ENCODE measurements around the gene CLPSL1.

The CLPSL1 gene

GRCh38 chr6:35794536-35795452 lies 14.0 kb downstream of the CLPSL1 start:
- in situ Hi-C loops (cut with MboI; ENCODE audit: low sequenced_read_pairs), result no loop called here

DNA sequence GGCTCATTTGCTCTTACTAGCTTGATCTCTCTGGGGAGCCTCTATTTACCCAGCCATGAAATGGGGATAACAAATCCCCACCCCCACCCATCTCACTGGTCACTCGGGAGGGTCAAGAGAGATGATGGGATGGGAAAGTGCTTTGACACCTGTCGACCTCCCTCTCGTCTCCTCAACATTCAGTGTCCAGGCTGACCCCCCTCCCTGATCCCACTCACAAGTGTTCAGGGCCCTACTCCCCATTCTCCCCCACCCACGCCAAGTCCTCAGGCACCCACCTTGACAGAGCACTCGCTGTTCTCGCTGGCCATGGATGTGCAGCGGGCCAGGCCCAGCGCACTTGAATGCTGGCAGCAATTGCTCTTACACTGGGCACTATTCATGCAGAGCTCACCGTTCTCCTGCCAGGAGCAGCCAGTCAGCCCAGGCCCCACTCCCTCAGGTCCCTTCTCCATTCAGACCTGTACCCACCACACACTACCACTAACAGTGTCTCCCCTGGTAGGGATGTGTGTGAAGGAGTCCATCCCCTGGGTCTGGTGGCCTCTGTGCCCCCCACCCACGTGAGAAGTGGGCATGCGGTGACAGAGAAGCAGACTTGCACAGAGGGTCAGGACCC lies 14.7 kb downstream of the CLPSL1 start:
- in situ Hi-C loops (cut with MboI; ENCODE audit: low sequenced_read_pairs), result no loop called here

DNA sequence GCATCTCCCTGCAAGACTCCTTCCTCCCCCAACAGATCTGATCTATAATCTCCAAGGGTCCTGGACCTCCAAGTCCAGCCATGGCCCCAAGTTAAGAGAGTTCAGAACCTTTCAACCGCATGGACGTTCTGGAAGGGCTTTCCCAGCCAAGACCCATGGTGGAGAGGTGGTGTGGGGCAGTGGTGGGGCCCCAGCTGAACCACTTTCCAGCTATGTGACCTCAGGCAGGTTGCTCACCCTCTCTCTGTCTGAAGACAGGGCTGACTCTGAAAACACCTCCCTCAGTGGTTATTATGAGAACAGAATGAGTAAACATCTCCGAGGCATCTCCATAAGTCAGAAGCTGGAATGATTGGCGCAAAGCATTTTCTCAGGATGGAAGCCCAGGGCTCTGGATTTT lies 15.4 kb downstream of the CLPSL1 start:
- in situ Hi-C loops (cut with MboI; ENCODE audit: low sequenced_read_pairs), result no loop called here

DNA sequence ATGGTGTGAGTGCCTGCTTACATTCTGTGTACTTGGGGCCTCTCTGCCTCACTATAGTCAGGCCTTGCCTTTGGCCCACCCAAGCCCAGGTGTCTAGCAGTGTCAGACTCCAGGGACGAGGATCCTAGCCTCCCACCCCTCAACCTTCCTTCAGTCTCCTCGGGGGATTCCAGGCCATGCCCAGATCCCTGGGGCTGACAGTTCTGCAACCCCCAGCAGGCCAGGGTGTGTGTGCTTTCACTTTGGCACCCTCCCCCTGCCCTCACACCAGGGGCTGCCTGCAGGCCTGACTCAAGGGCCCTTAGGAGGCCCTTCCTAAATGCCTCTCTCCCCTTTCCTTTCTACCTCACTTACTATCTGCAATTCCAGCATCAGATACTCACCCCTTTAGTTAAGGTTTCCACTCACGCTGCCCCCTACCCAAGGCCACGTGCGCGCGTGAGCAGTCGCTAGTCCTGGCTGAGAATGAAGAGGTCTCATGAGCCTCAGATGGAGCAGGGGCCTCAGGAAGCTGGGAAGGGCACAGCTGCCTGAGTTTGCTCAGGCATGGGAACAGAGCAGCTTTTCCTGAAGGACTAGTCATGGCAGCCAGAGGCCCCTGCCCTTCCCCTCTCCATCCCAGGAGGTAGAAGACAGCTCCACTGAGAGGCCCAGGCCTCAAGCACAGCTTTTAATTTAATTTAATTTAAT lies 17.2 kb downstream of the CLPSL1 start:
- in situ Hi-C loops (cut with MboI; ENCODE audit: low sequenced_read_pairs), result no loop called here

- in situ Hi-C loops (cut with MboI; ENCODE audit: low sequenced_read_pairs), result no loop called here
These were observed 17.9 kb downstream of the CLPSL1 start for GRCh38 chr6:35798706-35799105.

DNA sequence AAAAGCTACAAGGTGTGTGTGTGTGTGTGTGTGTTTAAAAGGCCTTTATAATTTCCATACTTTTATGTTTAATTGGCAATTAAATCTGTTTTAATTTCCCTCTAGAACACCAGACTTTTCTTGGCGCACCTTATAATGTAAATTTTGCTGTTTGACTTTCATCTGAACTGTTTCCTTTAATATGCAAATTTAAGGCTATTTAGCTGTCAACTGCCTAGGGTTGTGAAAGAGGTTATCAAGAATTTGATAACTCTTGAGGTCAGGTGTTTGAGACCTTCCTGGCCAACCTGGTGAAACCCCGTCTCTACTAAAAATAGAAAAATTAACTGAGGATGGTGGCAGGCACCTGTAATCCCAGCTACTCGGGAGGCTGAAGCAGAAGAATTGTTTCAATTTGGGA lies 20.3 kb downstream of the CLPSL1 start:
- in situ Hi-C loops (cut with MboI; ENCODE audit: low sequenced_read_pairs), result no loop called here

GRCh38 chr6:35804996-35805736 lies 24.3 kb downstream of the CLPSL1 start, which contains the start of gene LHFPL5:
Gene LHFPL5 (plus strand): TSS chr6:35805352. CDS start chr6:35805671, 319 bp downstream.
- in situ Hi-C loops (cut with MboI; ENCODE audit: low sequenced_read_pairs), result no loop called here

DNA sequence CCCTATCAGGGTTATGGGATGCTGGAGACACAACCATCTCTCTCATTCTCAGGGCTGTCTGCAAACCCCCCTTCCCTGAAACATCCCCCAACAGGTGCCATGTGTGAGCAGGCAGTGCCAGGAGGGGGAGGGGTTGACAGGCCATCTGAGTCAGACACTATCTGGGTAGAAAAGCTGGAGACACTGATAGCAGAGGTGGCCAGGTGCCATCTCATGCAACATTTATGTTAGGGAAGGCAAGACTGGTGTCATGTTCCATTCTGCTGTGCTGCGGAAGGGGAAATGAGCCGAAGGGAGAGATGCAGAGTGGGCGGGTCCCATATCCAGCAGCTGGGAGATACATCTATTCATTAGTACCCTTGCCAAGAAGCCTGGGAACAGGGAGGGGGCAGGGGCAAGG lies 27.9 kb downstream of the CLPSL1 start:
- in situ Hi-C loops (cut with MboI; ENCODE audit: low sequenced_read_pairs), result no loop called here

- in situ Hi-C loops (cut with MboI; ENCODE audit: low sequenced_read_pairs), result no loop called here
These were observed 29.0 kb downstream of the CLPSL1 start for GRCh38 chr6:35809809-35810208.

GRCh38 chr6:35810971-35811698 lies 30.3 kb downstream of the CLPSL1 start:
- in situ Hi-C loops (cut with MboI; ENCODE audit: low sequenced_read_pairs), result no loop called here

- in situ Hi-C loops (cut with MboI; ENCODE audit: low sequenced_read_pairs), result no loop called here
These were observed 30.8 kb downstream of the CLPSL1 start for GRCh38 chr6:35811699-35811995.

GRCh38 chr6:35817515-35817914 lies 36.7 kb downstream of the CLPSL1 start:
- in situ Hi-C loops (cut with MboI; ENCODE audit: low sequenced_read_pairs), result no loop called here

DNA sequence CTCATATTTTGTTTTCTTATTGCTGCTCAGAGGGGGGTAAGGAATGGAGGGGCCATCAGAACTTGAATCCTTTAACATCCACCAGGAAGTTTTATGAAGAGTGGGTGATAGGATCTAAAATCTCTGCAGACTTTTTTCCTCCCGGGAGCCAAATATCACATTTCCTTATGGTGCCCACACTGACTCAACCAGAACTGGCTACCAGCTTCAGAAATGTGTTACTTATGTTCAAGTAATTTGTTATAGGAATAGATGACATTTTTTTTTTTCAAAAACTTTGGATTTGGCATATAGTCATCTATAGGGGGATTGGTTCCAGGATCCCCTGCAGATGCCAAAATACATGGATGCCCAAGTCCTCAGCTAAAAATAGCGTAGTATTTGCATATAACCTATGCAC lies 42.8 kb downstream of the CLPSL1 start:
- in situ Hi-C loops (cut with MboI; ENCODE audit: low sequenced_read_pairs), result no loop called here

DNA sequence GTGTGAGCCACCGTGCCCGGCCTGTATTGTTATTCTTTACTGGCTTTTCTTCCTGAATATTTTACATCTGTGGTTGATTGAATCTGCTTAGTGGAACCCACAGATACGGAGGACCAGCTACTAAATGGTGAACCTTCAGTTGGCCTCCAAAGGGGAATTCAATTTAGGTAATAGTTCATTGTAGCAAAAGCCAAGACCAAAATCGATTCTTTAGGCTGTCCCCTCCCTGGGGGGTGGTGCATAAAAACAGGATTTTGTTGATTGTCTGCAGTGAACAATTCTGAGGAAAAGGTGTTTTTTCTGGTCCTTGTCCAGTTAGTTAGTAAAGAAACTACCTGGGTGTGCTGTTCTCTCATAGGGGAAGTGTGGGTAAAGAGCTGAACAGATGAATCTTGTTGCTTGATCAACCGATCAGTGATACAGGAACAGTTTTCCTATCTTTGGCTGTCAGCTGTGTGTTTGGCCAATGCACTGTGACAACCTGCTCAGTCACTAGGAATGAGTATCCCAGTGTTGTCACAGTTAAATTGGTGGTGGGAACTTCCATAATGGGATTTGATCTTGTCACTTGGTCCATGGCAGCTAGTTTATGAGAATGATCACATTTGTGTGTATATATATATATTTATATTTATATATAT lies 43.9 kb downstream of the CLPSL1 start:
- in situ Hi-C loops (cut with MboI; ENCODE audit: low sequenced_read_pairs), result no loop called here

DNA sequence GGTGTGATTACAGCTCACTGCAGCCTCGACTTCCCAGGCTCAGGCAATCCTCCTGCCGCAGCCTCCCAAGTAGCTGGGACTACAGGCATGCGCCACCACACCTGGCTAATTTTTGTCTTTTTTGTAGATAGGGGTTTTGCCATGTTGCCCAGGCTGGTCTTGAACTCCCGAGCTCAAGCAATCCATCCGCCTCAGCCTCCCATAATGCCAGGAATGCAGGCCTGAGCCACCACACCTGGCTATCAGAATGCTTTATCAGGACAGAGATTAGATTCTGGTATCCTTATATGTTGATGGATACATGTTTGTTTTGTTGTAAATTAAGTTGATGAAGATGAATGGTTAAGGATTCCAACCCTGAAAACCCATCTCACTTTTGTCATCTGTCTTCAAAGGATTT lies 48.5 kb downstream of the CLPSL1 start:
- in situ Hi-C loops (cut with MboI; ENCODE audit: low sequenced_read_pairs), result no loop called here

DNA sequence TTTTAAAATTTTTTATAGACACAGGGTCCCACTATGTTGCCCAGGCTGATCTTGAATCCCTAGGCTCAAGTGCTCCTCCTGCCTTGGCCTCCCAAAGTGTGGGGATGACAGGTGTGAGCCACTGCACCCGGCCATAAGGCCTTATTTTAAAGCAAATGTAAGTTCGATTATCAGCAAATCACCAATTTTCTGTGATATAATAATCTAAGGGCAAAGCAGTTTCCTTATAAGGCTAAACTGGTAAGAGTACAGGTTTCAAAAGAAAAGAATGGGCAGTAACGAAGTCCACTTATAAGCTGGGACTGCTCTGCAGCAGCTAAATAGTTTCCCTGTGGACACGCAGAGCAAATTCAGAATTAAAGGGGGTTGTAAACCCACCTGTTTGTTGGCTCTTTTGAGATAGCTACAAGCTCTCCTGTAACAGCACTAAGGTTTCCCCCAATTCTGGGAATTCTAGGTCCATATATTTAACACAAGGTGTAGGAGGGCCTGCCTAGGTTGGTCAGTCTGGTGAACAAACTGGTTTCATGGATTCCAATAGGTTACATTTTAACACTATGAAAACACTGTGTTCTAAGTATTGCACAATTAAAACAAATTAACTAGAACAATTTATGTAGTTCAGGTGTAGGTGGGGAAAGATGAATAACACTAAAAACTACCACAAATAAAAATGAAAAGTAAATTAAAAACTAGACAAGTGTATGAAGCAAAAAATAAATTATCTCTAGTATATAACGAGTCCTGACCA lies 50.6 kb downstream of the CLPSL1 start:
- in situ Hi-C loops (cut with MboI; ENCODE audit: low sequenced_read_pairs), result no loop called here

DNA sequence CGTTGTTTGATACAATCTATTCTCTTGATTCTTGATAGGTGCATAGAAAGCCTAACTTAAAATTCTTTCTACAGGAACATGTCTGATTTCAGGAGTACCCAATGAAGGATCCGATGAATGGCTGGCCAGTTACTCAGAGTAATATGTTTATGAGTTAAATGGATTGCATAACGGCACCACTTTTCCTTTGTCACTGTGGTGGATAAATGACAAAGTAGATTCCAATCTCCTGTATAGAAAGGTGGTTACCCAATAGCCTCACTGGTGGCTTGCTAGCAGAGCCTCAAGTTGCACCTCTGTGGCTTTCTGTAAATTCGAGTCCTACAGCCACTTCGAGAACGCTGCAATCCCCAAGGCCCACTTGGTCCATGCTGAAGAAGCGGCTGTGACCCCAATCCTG lies 52.7 kb downstream of the CLPSL1 start:
- in situ Hi-C loops (cut with MboI; ENCODE audit: low sequenced_read_pairs), result no loop called here
